Endodermal cell (in vitro differentiated cells): ENCODE measurements around the gene ANO9. TPM values are rescaled to one million over a fixed set of nuclear protein-coding genes. Genes with fewer than 3 reads are reported as not detected.
A peak's percentile ranks its signal among the peaks of the same experiment; 100 is the strongest.

ENCODE experiments used
- DNase-seq: peaks from one replicate; pipeline ENCODE4 v3.0.0-alpha.2; 2017
- H3K27ac ChIP-seq: 2 replicates; pipeline ENCODE4 v1.5.1; 2013; ENCODE audit warnings: mild to moderate bottlenecking, low read depth, low read length, moderate library complexity
- H3K27me3 ChIP-seq: 2 replicates; pipeline ENCODE4 v1.6.1; 2013; ENCODE audit warnings: mild to moderate bottlenecking, low read length, moderate library complexity; ENCODE audit not compliant: insufficient read depth, control insufficient read depth, poor library complexity, severe bottlenecking
- H3K36me3 ChIP-seq: 2 replicates; pipeline ENCODE4 v1.7.0; 2013; ENCODE audit warnings: mild to moderate bottlenecking, low read length, moderate library complexity; ENCODE audit not compliant: control insufficient read depth, insufficient read depth
- H3K4me1 ChIP-seq: one replicate; pipeline ENCODE4 v1.7.0; 2013; ENCODE audit warnings: low read length; ENCODE audit not compliant: control insufficient read depth, insufficient read depth
- H3K4me3 ChIP-seq: 2 replicates; pipeline ENCODE4 v1.5.1; 2013; ENCODE audit warnings: mild to moderate bottlenecking, low read length, moderate library complexity
- H3K9ac ChIP-seq: 2 replicates; pipeline ENCODE4 v1.6.1; 2013; ENCODE audit warnings: mild to moderate bottlenecking, low read length, moderate library complexity; ENCODE audit not compliant: poor library complexity, severe bottlenecking; ENCODE audit errors: extremely low read depth
- H3K9me3 ChIP-seq: 2 replicates; pipeline ENCODE4 v1.6.1; 2013; ENCODE audit warnings: mild to moderate bottlenecking, low read length, moderate library complexity; ENCODE audit not compliant: control insufficient read depth
- H3K27ac Mint-ChIP-seq: 2 replicates; pipeline ENCODE4 v1.8.0; 2020; ENCODE audit warnings: mixed read lengths
- H3K27me3 Mint-ChIP-seq: 2 replicates; pipeline ENCODE4 v1.8.0; 2021; ENCODE audit warnings: mild to moderate bottlenecking, mixed read lengths; ENCODE audit not compliant: insufficient read depth
- H3K36me3 Mint-ChIP-seq: 2 replicates; pipeline ENCODE4 v1.8.0; 2020; ENCODE audit warnings: low read depth, mixed read lengths
- H3K4me1 Mint-ChIP-seq: 2 replicates; pipeline ENCODE4 v1.8.0; 2020; ENCODE audit warnings: mixed read lengths
- H3K4me3 Mint-ChIP-seq: 2 replicates; pipeline ENCODE4 v1.8.0; 2020; ENCODE audit warnings: mild to moderate bottlenecking, moderate library complexity, mixed read lengths
- H3K9me3 Mint-ChIP-seq: 2 replicates; pipeline ENCODE4 v1.8.0; 2020; ENCODE audit warnings: mild to moderate bottlenecking, mixed read lengths
- CTCF ChIP-seq: fragments of 200-600 bp; sonication (generic); conservative IDR thresholded peaks from 2 replicates; pipeline ENCODE4 v1.5.0; 2021; ENCODE audit warnings: antibody characterized with exemption, mild to moderate bottlenecking
- WGBS, 2 experiments: methylation state at CpG; one replicate each; pipeline versions ENCODE4 v1.1.5 to v1.1.7; 2013; ENCODE audit warnings: missing lambda C conversion rate in 2 of 2, mixed read lengths in 1 of 2; ENCODE audit not compliant: insufficient coverage in 1 of 2, insufficient read length in 1 of 2; 5-methylcytosine and 5-hydroxymethylcytosine counted together
- total RNA-seq, 2 donors: library from RNA; stranded (reverse); fragmentation: NEBNext Ultra II Directional in 1 of 2; extraction: Animal tissue kit (Norgen Biotek cat#: 25700) in 1 of 2; gene quantifications; 2 replicates in 1 of 2; 3 replicates in 1 of 2; pipeline ENCODE4 v1.2.1, GENCODE V29; 2021

Gene ANO9
- total RNA-seq, 2 donors from 2014 or later, result 16.8 to 17.8 TPM

- peaks cover 4% of the 10 kb centered on the region for H3K36me3 Mint-ChIP-seq
- peaks cover 8% of the 10 kb centered on the region for H3K4me1 Mint-ChIP-seq
These were observed 19.6 kb downstream of the ANO9 start for GRCh38 chr11:422249-422656.

GRCh38 chr11:420911-421321 lies 20.9 kb downstream of the ANO9 start:
- H3K27ac ChIP-seq, result no peak overlapping the region
- H3K27me3 ChIP-seq, result peaks cover 50% of the 10 kb centered on the region
- WGBS, 2 experiments, result 92 to 97% methylated on average over 6 to 21 of the region's 21 CpGs
- H3K9me3 ChIP-seq, result no peaks in the 10 kb centered on the region
- no peak overlapping the region for H3K4me3 Mint-ChIP-seq
- no peak for DNase-seq
- peaks cover 13% of the 10 kb centered on the region for H3K4me1 Mint-ChIP-seq
- H3K36me3 ChIP-seq, result no peaks in the 10 kb centered on the region
- H3K4me3 ChIP-seq, result no peak overlapping the region
- H3K9me3 Mint-ChIP-seq, result peaks cover 6% of the 10 kb centered on the region
- no peaks in the 10 kb centered on the region for H3K4me1 ChIP-seq
- peaks cover 4% of the 10 kb centered on the region for H3K36me3 Mint-ChIP-seq
- no peak for TF ChIP-seq CTCF
- no peak overlapping the region for H3K9ac ChIP-seq
- H3K27ac Mint-ChIP-seq, result no peak overlapping the region
- peaks cover 52% of the 10 kb centered on the region for H3K27me3 Mint-ChIP-seq

More at GRCh38 chr11:422249-422656, 19.6 kb downstream of the ANO9 start:
- Histone ChIP-seq H3K4me3 (no peak overlapping the region), H3K36me3 (no peaks in the 10 kb centered on the region), H3K9ac (no peak overlapping the region), H3K4me1 (no peaks in the 10 kb centered on the region), H3K27ac (no peak overlapping the region), H3K9me3 (no peaks in the 10 kb centered on the region), H3K27me3 (peaks cover 36% of the 10 kb centered on the region)
- peak; percentile 68 for DNase-seq
- peak overlapping the region; percentile 77 for H3K27ac Mint-ChIP-seq
- no peak overlapping the region for H3K4me3 Mint-ChIP-seq
- WGBS, 2 experiments, result 69 to 75% methylated on average over 10 of the region's 10 CpGs
- H3K9me3 Mint-ChIP-seq, result peaks cover 6% of the 10 kb centered on the region
- peaks cover 52% of the 10 kb centered on the region for H3K27me3 Mint-ChIP-seq
- no peak for TF ChIP-seq CTCF

- 95 to 97% methylated on average over 59 to 71 of the region's 71 CpGs for WGBS, 2 experiments
- Mint-ChIP-seq H3K4me1 (peaks cover 14% of the 10 kb centered on the region), H3K27ac (no peak overlapping the region), H3K4me3 (no peak overlapping the region), H3K9me3 (peaks cover 3% of the 10 kb centered on the region), H3K27me3 (peaks cover 47% of the 10 kb centered on the region), H3K36me3 (peaks cover 2% of the 10 kb centered on the region)
- no peaks in the 10 kb centered on the region for H3K4me1 ChIP-seq
- no peaks in the 10 kb centered on the region for H3K9me3 ChIP-seq
- no peak overlapping the region for H3K4me3 ChIP-seq
- no peak for TF ChIP-seq CTCF
- no peak overlapping the region for H3K27ac ChIP-seq
- no peak for DNase-seq
- peaks cover 56% of the 10 kb centered on the region for H3K27me3 ChIP-seq
- H3K36me3 ChIP-seq, result no peaks in the 10 kb centered on the region
- H3K9ac ChIP-seq, result no peak overlapping the region
These were observed 21.5 kb downstream of the ANO9 start for GRCh38 chr11:420054-420910.
